Measurements from ENCODE around the gene CNTNAP5.

Gene CNTNAP5

DNA sequence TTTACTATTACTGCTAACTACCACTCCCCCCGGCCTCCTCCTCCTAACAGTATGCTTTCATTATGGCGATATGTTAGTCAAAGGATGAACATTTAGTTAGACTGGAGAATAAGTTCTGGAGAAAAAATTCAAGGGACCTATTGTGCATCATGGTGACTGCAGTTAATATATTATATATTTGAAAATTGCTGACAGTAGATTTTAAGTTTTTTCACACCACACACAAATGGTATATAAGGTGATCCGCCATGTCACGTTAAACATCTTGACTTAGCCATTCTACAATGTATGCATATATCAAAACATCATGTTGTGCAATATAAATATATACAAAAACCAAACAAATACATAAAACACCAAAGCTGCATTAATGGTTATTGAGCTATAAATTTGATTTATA is 873.7 kb downstream of the CNTNAP5 start:
- DNase-seq (ENCODE audit: low read depth), result no peak

GRCh38 chr2:124908411-124908810 is 883.3 kb downstream of the CNTNAP5 start:
- DNase-seq (ENCODE audit: low read depth), result no peak

GRCh38 chr2:124911560-124911959 is 886.5 kb downstream of the CNTNAP5 start:
- DNase-seq (ENCODE audit: low read depth), result no peak

DNA sequence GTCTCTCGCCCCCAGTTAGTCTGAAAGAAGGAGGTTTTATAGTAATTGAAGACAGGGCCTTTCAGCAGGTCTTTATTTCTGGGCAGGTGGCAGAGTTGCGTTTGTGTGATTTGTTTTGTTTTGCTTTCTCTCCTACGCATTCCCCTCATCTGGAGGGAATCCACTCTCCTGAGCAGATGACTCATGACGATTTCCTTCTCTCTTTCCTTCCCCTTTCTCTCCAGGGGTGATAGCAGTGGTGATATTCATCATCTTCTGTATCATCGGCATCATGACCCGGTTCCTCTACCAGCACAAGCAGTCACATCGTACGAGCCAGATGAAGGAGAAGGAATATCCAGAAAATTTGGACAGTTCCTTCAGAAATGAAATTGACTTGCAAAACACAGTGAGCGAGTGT is 888.8 kb downstream of the CNTNAP5 start:
- no peak for DNase-seq (ENCODE audit: low read depth)

- DNase-seq (ENCODE audit: low read depth), result no peak
These were observed 890.5 kb downstream of the CNTNAP5 start for GRCh38 chr2:124915567-124915966.

GRCh38 chr2:124919296-124919695 is 894.2 kb downstream of the CNTNAP5 start:
- no peak for DNase-seq (ENCODE audit: low read depth)

DNA sequence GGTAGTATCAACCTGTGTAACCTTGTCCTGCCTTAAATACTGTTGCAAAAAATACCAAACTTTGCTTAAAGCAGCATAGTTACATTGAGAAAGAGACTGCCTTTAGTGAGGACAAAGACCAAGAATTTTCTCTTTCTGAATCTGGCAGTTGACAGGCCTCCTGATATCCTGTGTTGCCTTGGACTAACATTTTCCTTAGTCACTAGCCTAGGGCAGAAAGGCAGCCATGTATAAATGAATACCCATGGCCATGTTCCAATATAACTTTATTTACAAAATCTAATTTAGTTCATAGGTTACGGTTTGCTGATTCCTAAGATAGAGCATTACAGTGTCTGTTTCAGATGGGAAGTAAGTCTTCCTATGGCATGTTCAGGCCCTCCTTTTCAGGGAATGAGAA is 895.4 kb downstream of the CNTNAP5 start:
- DNase-seq (ENCODE audit: low read depth), result no peak

DNA sequence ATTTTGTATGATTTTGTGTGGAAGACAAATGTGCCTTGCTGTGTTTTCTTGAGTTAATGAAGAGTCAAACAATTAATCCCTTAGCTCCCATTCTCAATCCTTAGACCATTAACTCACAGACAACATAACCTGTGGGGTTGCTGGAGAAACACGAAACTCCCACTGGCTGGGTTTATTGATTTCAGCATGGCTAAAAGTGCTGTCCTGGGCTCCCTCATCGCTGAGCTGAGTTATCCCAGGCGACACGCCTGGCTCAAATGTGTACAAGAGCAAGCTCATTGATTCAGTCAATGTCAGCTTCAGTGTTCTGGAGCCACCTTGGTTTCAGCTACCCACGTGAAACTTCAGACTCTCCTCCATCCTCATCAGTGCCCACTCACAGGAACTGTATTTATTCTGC is 896.1 kb downstream of the CNTNAP5 start:
- no peak for DNase-seq (ENCODE audit: low read depth)

- no peak for DNase-seq (ENCODE audit: low read depth)
These were observed 898.0 kb downstream of the CNTNAP5 start for GRCh38 chr2:124923097-124923496.

DNA sequence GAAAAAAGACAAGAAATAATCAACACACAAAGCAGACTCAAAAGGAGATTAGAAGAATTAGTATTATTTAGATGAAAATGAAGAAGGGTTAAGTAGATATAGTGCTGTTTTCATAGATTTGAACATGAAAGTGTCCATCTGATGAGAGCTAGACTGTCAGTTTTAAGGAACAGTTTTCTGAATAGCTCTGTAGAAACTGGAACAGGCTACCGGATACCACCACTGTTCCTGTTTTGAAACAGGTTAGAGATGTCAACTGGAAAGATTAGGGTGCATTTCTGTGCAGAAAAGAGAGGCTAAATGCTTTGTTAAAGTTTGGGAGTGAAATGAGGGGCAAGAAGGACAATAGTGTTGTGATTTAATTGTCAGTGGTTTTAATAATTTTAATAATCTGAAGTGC is 908.8 kb downstream of the CNTNAP5 start:
- no peak for DNase-seq (ENCODE audit: low read depth)

- DNase-seq (ENCODE audit: low read depth), result no peak
These were observed 928.8 kb downstream of the CNTNAP5 start for GRCh38 chr2:124953921-124954320.

GRCh38 chr2:124959581-124959980 is 934.5 kb downstream of the CNTNAP5 start:
- DNase-seq (ENCODE audit: low read depth), result no peak

DNA sequence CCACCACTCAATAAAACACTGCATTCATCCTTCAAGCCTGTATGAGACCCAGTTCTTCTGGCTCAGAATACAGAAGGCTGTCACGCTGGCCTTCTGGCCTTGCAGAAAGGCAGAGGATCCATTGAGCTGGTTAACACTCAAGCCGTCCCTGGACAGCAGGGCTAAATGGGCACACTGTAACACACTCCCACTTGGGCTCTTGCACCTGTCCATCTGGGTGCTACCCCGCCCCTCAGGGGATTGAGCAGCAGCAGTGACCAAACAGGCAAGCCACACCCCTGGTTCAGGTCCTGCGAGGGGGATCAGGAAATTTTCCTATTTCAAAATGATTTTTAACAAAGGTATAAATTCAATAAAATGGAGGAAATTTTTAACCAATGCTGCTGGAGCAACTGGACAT is 936.0 kb downstream of the CNTNAP5 start:
- DNase-seq (ENCODE audit: low read depth), result no peak

Measured in stimulated activated CD8-positive, alpha-beta memory T cell treated with anti-CD3 and anti-CD28 coated beads, Interleukin-15, amount 100 ng/mL, for 1 hour (primary cell).